ENCODE data around the gene STX1B. TPM values are rescaled to one million over a fixed set of nuclear protein-coding genes. Genes with fewer than 3 reads are reported as not detected.

Gene STX1B
- total RNA-seq, 1 experiment from 2014 or later, result 11.0 TPM

DNA sequence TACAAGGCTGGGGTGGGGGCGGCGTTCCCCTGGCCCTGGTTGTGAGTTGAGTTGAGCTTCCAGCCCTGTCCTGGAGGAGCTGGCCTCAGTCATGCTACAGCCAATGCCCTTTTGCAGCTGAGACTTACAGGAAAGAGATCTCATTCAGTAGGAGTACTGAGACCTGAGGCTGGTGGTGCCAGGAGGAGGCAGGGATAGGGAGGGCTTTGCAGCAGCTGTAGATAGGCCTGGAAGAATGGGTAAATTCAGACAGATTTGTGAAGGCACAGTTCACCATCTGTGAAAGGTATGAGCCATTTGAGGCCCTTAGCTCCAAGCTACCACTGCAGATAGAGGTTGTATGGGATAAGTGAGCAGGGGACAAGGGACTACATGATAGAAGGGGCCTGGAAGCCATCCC lies 28.6 kb upstream of the STX1B start:
- Histone ChIP-seq H3K23me2 (ENCODE audit: insufficient read length, low read depth, low read length, poor library complexity, severe bottlenecking) (peaks cover 10% of the 10 kb centered on the region), H2BK120ac (ENCODE audit: low read depth, low read length, poor library complexity, severe bottlenecking) (no peak overlapping the region), H3K23ac (ENCODE audit: insufficient read length, low read depth, low read length) (no peak overlapping the region), H3K27me3 (ENCODE audit: insufficient read depth, low read length) (no peaks in the 10 kb centered on the region), H4K5ac (ENCODE audit: insufficient read length, low read depth, low read length) (no peak overlapping the region), H2AK5ac (ENCODE audit: insufficient read length, low read length) (no peak overlapping the region), H3K79me2 (ENCODE audit: insufficient read depth, low read length) (no peaks in the 10 kb centered on the region), H2BK5ac (ENCODE audit: insufficient read length, low read length) (no peak overlapping the region), H3K4me1 (ENCODE audit: insufficient read depth, low read length) (no peaks in the 10 kb centered on the region), H4K20me1 (ENCODE audit: control insufficient read depth, insufficient read depth, insufficient read length) (no peaks in the 10 kb centered on the region), H2BK20ac (ENCODE audit: low read depth, low read length, poor library complexity, severe bottlenecking) (no peak overlapping the region), H3K9me3 (ENCODE audit: control insufficient read depth, low read depth, low read length) (no peaks in the 10 kb centered on the region), H3K4ac (ENCODE audit: low read depth, low read length) (no peak overlapping the region), H3K14ac (ENCODE audit: insufficient read depth, low read length) (no peak overlapping the region), H2BK15ac (ENCODE audit: low read depth, low read length) (no peak overlapping the region), H3K27ac (ENCODE audit: insufficient read length, low read depth, low read length) (no peak overlapping the region), H3K9ac (ENCODE audit: extremely low read depth, insufficient read length, low read length) (no peak overlapping the region), H3K79me1 (ENCODE audit: insufficient read depth, low read depth, low read length, poor library complexity, severe bottlenecking) (no peaks in the 10 kb centered on the region), H4K91ac (ENCODE audit: insufficient read length, low read depth, low read length) (no peak overlapping the region), H2AFZ (ENCODE audit: low read length) (no peak overlapping the region), H3K18ac (ENCODE audit: insufficient read length, low read depth, low read length) (no peak overlapping the region), H3K56ac (ENCODE audit: insufficient read length, low read depth, low read length) (no peak overlapping the region), H2BK12ac (ENCODE audit: insufficient read length, low read depth, low read length) (no peak overlapping the region), H3T11ph (ENCODE audit: low read length) (no peak overlapping the region), H3K4me2 (ENCODE audit: insufficient read depth, insufficient read length, low read length) (no peak overlapping the region), H4K8ac (replicated peaks; ENCODE audit: insufficient read length, low read depth, low read length) (no peak overlapping the region)
- TF ChIP-seq, protein P1, sequence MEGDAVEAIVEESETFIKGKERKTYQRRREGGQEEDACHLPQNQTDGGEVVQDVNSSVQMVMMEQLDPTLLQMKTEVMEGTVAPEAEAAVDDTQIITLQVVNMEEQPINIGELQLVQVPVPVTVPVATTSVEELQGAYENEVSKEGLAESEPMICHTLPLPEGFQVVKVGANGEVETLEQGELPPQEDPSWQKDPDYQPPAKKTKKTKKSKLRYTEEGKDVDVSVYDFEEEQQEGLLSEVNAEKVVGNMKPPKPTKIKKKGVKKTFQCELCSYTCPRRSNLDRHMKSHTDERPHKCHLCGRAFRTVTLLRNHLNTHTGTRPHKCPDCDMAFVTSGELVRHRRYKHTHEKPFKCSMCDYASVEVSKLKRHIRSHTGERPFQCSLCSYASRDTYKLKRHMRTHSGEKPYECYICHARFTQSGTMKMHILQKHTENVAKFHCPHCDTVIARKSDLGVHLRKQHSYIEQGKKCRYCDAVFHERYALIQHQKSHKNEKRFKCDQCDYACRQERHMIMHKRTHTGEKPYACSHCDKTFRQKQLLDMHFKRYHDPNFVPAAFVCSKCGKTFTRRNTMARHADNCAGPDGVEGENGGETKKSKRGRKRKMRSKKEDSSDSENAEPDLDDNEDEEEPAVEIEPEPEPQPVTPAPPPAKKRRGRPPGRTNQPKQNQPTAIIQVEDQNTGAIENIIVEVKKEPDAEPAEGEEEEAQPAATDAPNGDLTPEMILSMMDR (conservative IDR thresholded peaks at IDR 0.05), result no peak
- no peak overlapping the region for H3K4me3 Mint-ChIP-seq
- peaks cover 0 to 13% (median 2%) of the 10 kb centered on the region in 3 experiments; a peak in 3 of 7 replicates for H3K36me3 Mint-ChIP-seq (ENCODE audit: insufficient read depth in 1 of 3, low read depth in 3 of 3)
- H3K4me1 Mint-ChIP-seq, result peaks cover 3 to 7% of the 10 kb centered on the region in 2 experiments; a peak in 2 of 4 replicates
- peak overlapping the region in 1 of 3 experiments; percentile 52; a peak in 1 of 7 replicates for H3K27ac Mint-ChIP-seq
- no peaks in the 10 kb centered on the region for H3K27me3 Mint-ChIP-seq (ENCODE audit: low read depth)
- WGBS (ENCODE audit: extremely low coverage, insufficient read length, low lambda C conversion rate), result no CpG with 5 or more reads among the region's 2 CpGs
- H3K9me3 Mint-ChIP-seq, result no peaks in the 10 kb centered on the region
- DNase-seq, result no peak
